ENCODE data around the gene NID2. TPM values are rescaled to one million over a fixed set of nuclear protein-coding genes. Genes with fewer than 3 reads are reported as not detected.

Gene NID2
- total and polyA plus RNA-seq, 9 of the 15 experiments (the other 6 are each of a cell fraction or from before 2014, with no cell fraction given): 0.04 to 0.45 (median 0.16) TPM; not detected in 3

DNA sequence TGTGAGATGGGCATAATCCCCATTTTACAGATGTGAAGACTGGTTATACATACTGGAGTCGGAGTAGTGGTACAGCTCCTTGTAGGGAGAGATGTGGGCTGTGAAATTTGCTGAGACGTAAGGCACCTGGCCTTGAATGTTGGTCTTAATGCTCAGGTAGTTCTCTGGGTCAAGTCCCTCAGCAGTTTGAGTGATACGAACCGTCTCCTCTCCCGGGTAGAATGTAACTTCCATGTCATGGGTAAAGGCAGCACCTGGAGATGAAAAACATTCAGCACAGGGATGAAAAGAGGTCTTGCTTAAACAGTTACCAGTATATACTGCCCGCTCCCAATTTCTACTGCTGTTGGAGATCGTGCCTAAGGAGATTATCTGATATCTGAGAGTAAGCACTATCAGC is 28.3 kb downstream of the NID2 start (continued):
- TF ChIP-seq ZNF318 (IDR thresholded peaks at IDR 0.05; ENCODE audit: borderline replicate concordance in 1 of 2, low read depth in 1 of 2) (no peak), NFRKB (IDR thresholded peaks at IDR 0.05; ENCODE audit: low read depth) (no peak), SIX5 (IDR thresholded peaks at IDR 0.05; ENCODE audit: borderline replicate concordance in 1 of 2, insufficient read depth in 1 of 2, low read depth in 1 of 2, low read length in 2 of 2) (no peak)

All from K562 (cell line).